ENCODE measurements around the gene TXNRD2.

The TXNRD2 gene

DNA sequence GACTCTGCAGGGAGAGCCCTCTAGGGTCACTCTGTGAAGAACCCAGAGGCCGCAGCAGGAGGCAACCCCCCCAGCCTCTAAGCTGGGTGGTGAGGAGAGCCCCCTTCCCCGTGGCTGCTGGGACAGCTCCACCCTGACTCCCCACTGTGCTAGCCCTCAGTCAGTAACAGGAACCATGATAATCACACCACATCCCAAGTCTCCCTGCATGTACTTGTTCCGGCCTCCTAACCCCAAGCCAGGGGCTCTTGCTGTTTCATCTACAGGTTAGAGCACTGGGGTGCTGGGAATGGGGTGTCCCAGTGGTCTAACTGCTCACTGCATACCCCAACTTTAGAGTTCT, 48.1 kb upstream of the TXNRD2 start:
- H3K27ac ChIP-seq (replicated peaks; ENCODE audit: low read length), result no peak overlapping the region
- no peak overlapping the region for H2BK12ac ChIP-seq (ENCODE audit: low read length)
- no peaks in the 10 kb centered on the region for H3K9me3 ChIP-seq (replicated peaks in 1 of 2; ENCODE audit: control insufficient read depth in 2 of 2, insufficient read depth in 1 of 2, low read depth in 1 of 2, low read length in 2 of 2)
- peak overlapping the region; percentile 50 for H2AK5ac ChIP-seq (ENCODE audit: low read depth, low read length)
- H3K4me2 ChIP-seq (ENCODE audit: insufficient read depth, low read length, poor library complexity, severe bottlenecking), result no peak overlapping the region
- H3K14ac ChIP-seq (ENCODE audit: low read length), result no peak overlapping the region
- H3K4me3 ChIP-seq (ENCODE audit: low read length in 2 of 2), result no peak overlapping the region
- no peak overlapping the region for H3K4ac ChIP-seq (ENCODE audit: low read length)
- no peaks in the 10 kb centered on the region for H3K27me3 ChIP-seq (ENCODE audit: control insufficient read depth in 3 of 3, insufficient read depth in 3 of 3, low read depth in 1 of 3, low read length in 3 of 3)
- H3K18ac ChIP-seq (ENCODE audit: low read length), result no peak overlapping the region
- H2AFZ ChIP-seq (ENCODE audit: low read length), result no peak overlapping the region
- no peak overlapping the region for H2BK15ac ChIP-seq (ENCODE audit: low read length)
- peaks cover 17% of the 10 kb centered on the region for H3K79me1 ChIP-seq (ENCODE audit: low read depth, low read length)
- H4K91ac ChIP-seq (ENCODE audit: low read depth, low read length, poor library complexity), result no peak overlapping the region
- peak overlapping the region; percentile 77 for H3K23ac ChIP-seq (ENCODE audit: low read depth, low read length, poor library complexity)
- peaks cover 19% of the 10 kb centered on the region in 2 donors for H3K4me1 ChIP-seq (ENCODE audit: control insufficient read depth in 2 of 2, insufficient read depth in 1 of 2, low read depth in 1 of 2, low read length in 2 of 2)
- no peak overlapping the region for H3K9ac ChIP-seq (ENCODE audit: low read depth, low read length, poor library complexity)
- WGBS, 2 donors (ENCODE audit: extremely low coverage in 2 of 2, insufficient read length in 2 of 2, insufficient replicate concordance in 1 of 2), result no CpG with 5 or more reads among the region's 3 CpGs
- H2BK5ac ChIP-seq (ENCODE audit: low read length), result peak overlapping the region; percentile 39
- no peak overlapping the region for H2BK120ac ChIP-seq (ENCODE audit: low read depth, low read length)
- no peak overlapping the region for H4K8ac ChIP-seq (ENCODE audit: low read depth, low read length)
- DNase-seq (ENCODE audit: low spot score), result no peak
- peaks cover under 1 to 7% of the 10 kb centered on the region in 2 donors for H3K36me3 ChIP-seq (replicated peaks in 1 of 2; ENCODE audit: control insufficient read depth in 2 of 2, insufficient read depth in 2 of 2, low read length in 2 of 2)

DNA sequence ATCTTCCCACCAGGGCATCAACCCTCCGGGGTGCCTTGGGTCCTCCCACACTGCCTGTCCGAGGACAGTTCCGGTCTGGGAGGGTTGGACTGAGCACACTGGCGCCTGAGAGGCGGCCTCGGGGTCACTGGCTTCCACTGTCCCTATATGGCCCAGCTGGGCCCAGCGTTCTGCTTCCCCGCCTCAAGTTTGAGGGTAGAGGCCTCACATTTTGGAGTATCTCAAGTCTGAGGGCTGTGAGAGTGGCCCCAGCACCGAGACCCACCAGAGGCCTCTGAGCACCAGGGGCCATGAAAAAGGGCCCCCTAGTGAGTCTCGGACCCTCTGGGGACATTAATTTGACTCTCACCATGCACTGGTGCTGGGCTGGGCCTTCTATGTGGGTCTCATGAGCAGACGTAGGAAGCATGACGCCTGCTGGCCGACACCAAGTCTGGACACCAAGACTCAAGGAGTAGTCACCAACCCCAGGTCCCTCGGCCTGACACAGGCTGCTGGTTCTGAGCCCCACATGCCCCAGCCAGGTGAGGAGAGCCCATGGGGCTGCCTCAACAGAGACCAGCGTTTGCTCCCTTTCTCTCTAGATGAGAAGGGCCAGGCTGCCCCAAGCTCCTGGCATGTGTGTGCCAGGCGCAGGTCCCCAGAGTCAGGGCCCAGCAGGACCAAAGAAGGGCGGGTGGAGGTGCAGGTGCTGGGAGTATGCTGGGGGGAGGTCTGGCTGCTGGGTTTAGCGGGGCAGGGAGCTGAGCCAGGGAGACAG, 47.5 kb upstream of the TXNRD2 start:
- no peak overlapping the region for H2AFZ ChIP-seq (ENCODE audit: low read length)
- H3K14ac ChIP-seq (ENCODE audit: low read length), result peak overlapping the region; percentile 67
- H2BK15ac ChIP-seq (ENCODE audit: low read length), result no peak overlapping the region
- peak overlapping the region; percentile 17 for H3K18ac ChIP-seq (ENCODE audit: low read length)
- no peak overlapping the region for H3K4me3 ChIP-seq (ENCODE audit: low read length in 2 of 2)
- peak overlapping the region; percentile 68 for H2AK5ac ChIP-seq (ENCODE audit: low read depth, low read length)
- H3K79me1 ChIP-seq (ENCODE audit: low read depth, low read length), result peaks cover 20% of the 10 kb centered on the region
- no peaks in the 10 kb centered on the region for H3K27me3 ChIP-seq (ENCODE audit: control insufficient read depth in 3 of 3, insufficient read depth in 3 of 3, low read depth in 1 of 3, low read length in 3 of 3)
- H2BK5ac ChIP-seq (ENCODE audit: low read length), result peak overlapping the region; percentile 39
- H2BK12ac ChIP-seq (ENCODE audit: low read length), result no peak overlapping the region
- H3K27ac ChIP-seq (replicated peaks; ENCODE audit: low read length), result no peak overlapping the region
- no peak overlapping the region for H3K4ac ChIP-seq (ENCODE audit: low read length)
- peaks cover 2 to 7% of the 10 kb centered on the region in 2 donors for H3K36me3 ChIP-seq (replicated peaks in 1 of 2; ENCODE audit: control insufficient read depth in 2 of 2, insufficient read depth in 2 of 2, low read length in 2 of 2)
- DNase-seq (ENCODE audit: low spot score), result no peak
- peak overlapping the region; percentile 77 for H3K23ac ChIP-seq (ENCODE audit: low read depth, low read length, poor library complexity)
- no peak overlapping the region for H3K9ac ChIP-seq (ENCODE audit: low read depth, low read length, poor library complexity)
- no peak overlapping the region for H3K4me2 ChIP-seq (ENCODE audit: insufficient read depth, low read length, poor library complexity, severe bottlenecking)
- H3K9me3 ChIP-seq (replicated peaks in 1 of 2; ENCODE audit: control insufficient read depth in 2 of 2, insufficient read depth in 1 of 2, low read depth in 1 of 2, low read length in 2 of 2), result no peaks in the 10 kb centered on the region
- no peak overlapping the region for H4K8ac ChIP-seq (ENCODE audit: low read depth, low read length)
- H3K4me1 ChIP-seq (ENCODE audit: control insufficient read depth in 2 of 2, insufficient read depth in 1 of 2, low read depth in 1 of 2, low read length in 2 of 2), result peaks cover 22% of the 10 kb centered on the region in 2 donors
- no peak overlapping the region for H4K91ac ChIP-seq (ENCODE audit: low read depth, low read length, poor library complexity)
- H2BK120ac ChIP-seq (ENCODE audit: low read depth, low read length), result no peak overlapping the region
- WGBS, 2 donors (ENCODE audit: extremely low coverage in 2 of 2, insufficient read length in 2 of 2, insufficient replicate concordance in 1 of 2), result no CpG with 5 or more reads among the region's 18 CpGs

DNA sequence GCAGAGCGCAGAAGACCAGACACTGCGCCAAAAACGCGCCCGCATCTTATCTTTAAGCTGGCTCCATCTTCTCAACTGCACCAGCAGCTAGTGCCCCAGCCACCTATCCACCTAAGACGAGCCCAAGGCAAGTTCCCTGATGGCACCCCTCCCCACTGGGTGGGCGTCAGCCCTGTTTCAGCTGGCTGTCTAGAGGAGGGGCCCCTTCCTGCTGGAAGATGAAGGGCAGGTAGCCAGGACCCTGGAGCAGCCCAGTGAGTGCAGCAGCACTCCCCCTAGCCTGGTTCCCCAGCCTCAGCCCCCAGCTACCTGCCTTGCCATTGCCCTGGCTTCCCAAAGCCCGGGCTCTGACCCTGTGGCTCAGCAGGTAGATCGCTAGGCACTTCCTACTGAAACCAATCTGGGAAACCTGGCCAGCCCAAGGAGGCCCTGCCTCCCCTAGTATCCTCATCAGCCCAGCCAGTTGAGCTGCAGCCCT, 46.8 kb upstream of the TXNRD2 start:
- peaks cover 20% of the 10 kb centered on the region for H3K79me1 ChIP-seq (ENCODE audit: low read depth, low read length)
- peak overlapping the region; percentile 34 for H3K23ac ChIP-seq (ENCODE audit: low read depth, low read length, poor library complexity)
- H2AK5ac ChIP-seq (ENCODE audit: low read depth, low read length), result peak overlapping the region; percentile 95
- H3K4me1 ChIP-seq (ENCODE audit: control insufficient read depth in 2 of 2, insufficient read depth in 1 of 2, low read depth in 1 of 2, low read length in 2 of 2), result peaks cover 22 to 23% of the 10 kb centered on the region in 2 donors
- H3K4me3 ChIP-seq (ENCODE audit: low read length in 2 of 2), result no peak overlapping the region
- H2BK5ac ChIP-seq (ENCODE audit: low read length), result peak overlapping the region; percentile 22
- H3K4me2 ChIP-seq (ENCODE audit: insufficient read depth, low read length, poor library complexity, severe bottlenecking), result no peak overlapping the region
- peak overlapping the region; percentile 46 for H2BK12ac ChIP-seq (ENCODE audit: low read length)
- no peak overlapping the region for H3K9ac ChIP-seq (ENCODE audit: low read depth, low read length, poor library complexity)
- H3K36me3 ChIP-seq (replicated peaks in 1 of 2; ENCODE audit: control insufficient read depth in 2 of 2, insufficient read depth in 2 of 2, low read length in 2 of 2), result peaks cover 2 to 10% of the 10 kb centered on the region in 2 donors
- H2BK120ac ChIP-seq (ENCODE audit: low read depth, low read length), result no peak overlapping the region
- no peak overlapping the region for H3K27ac ChIP-seq (replicated peaks; ENCODE audit: low read length)
- H4K91ac ChIP-seq (ENCODE audit: low read depth, low read length, poor library complexity), result no peak overlapping the region
- H3K18ac ChIP-seq (ENCODE audit: low read length), result peak overlapping the region; percentile 35
- H2BK15ac ChIP-seq (ENCODE audit: low read length), result peak overlapping the region; percentile 89
- H4K8ac ChIP-seq (ENCODE audit: low read depth, low read length), result no peak overlapping the region
- DNase-seq (ENCODE audit: low spot score), result no peak
- no peak overlapping the region for H2AFZ ChIP-seq (ENCODE audit: low read length)
- no peak overlapping the region for H3K4ac ChIP-seq (ENCODE audit: low read length)
- no peaks in the 10 kb centered on the region for H3K27me3 ChIP-seq (ENCODE audit: control insufficient read depth in 3 of 3, insufficient read depth in 3 of 3, low read depth in 1 of 3, low read length in 3 of 3)
- WGBS, 2 donors (ENCODE audit: extremely low coverage in 2 of 2, insufficient read length in 2 of 2, insufficient replicate concordance in 1 of 2), result no CpG with 5 or more reads among the region's 9 CpGs
- H3K14ac ChIP-seq (ENCODE audit: low read length), result no peak overlapping the region
- no peaks in the 10 kb centered on the region for H3K9me3 ChIP-seq (replicated peaks in 1 of 2; ENCODE audit: control insufficient read depth in 2 of 2, insufficient read depth in 1 of 2, low read depth in 1 of 2, low read length in 2 of 2)

DNA sequence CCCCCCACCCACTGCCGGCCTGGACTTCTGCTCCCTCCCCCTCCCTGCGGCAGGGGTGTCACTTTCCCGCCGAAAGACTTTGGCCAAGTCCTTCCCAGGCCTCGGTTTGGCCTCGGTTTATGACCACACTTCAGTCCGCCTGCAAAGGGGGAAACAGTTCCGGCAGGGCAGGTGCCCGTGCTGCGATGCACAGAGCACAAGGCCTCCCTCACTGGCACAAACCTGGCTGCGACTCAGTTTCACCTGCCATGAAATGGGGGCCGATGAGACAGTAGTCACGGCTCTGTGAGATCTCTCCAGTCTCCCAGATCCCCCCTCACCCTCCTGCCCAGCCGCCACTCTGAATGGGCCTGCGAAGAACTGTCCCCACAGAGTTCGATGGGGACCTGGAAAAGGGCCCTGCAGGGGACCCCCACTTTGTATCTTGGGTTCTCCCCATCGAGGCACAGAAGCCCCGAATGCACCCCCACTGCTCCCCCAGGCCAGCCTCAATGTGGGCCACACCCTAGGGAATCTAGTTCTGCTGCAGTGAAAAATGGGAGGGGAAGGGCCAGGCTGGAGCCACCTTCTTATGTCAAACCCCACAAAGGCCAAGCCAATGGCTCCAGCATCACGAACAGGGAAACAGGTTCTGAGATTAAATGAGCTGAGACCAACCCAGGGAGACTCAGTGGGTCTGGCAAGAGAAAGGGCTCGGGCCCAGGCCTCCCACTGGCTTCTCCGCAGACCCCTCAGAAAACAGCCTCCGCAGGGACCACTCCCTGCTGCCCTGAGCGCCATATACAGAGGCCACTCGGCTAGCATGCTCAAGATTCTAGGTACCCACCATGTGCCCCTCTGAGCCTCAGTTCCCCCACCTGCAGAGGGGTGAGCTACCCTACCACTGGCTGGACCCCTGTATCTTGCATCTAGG, 46.0 kb upstream of the TXNRD2 start:
- peak overlapping the region; percentile 95 for H2AK5ac ChIP-seq (ENCODE audit: low read depth, low read length)
- no peak overlapping the region for H3K14ac ChIP-seq (ENCODE audit: low read length)
- no peak overlapping the region for H3K4ac ChIP-seq (ENCODE audit: low read length)
- H3K4me2 ChIP-seq (ENCODE audit: insufficient read depth, low read length, poor library complexity, severe bottlenecking), result no peak overlapping the region
- H2BK12ac ChIP-seq (ENCODE audit: low read length), result peak overlapping the region; percentile 46
- H4K91ac ChIP-seq (ENCODE audit: low read depth, low read length, poor library complexity), result no peak overlapping the region
- H3K9me3 ChIP-seq (replicated peaks in 1 of 2; ENCODE audit: control insufficient read depth in 2 of 2, insufficient read depth in 1 of 2, low read depth in 1 of 2, low read length in 2 of 2), result no peaks in the 10 kb centered on the region
- H3K27me3 ChIP-seq (ENCODE audit: control insufficient read depth in 3 of 3, insufficient read depth in 3 of 3, low read depth in 1 of 3, low read length in 3 of 3), result no peaks in the 10 kb centered on the region
- peak overlapping the region; percentile 20 for H4K8ac ChIP-seq (ENCODE audit: low read depth, low read length)
- H3K36me3 ChIP-seq (replicated peaks in 1 of 2; ENCODE audit: control insufficient read depth in 2 of 2, insufficient read depth in 2 of 2, low read length in 2 of 2), result peaks cover 4 to 14% of the 10 kb centered on the region in 2 donors
- H2AFZ ChIP-seq (ENCODE audit: low read length), result peak overlapping the region; percentile 59
- H3K79me1 ChIP-seq (ENCODE audit: low read depth, low read length), result peaks cover 25% of the 10 kb centered on the region
- WGBS, 2 donors (ENCODE audit: extremely low coverage in 2 of 2, insufficient read length in 2 of 2, insufficient replicate concordance in 1 of 2), result no CpG with 5 or more reads among the region's 24 CpGs
- no peak overlapping the region for H3K23ac ChIP-seq (ENCODE audit: low read depth, low read length, poor library complexity)
- H3K18ac ChIP-seq (ENCODE audit: low read length), result peak overlapping the region; percentile 35
- H2BK5ac ChIP-seq (ENCODE audit: low read length), result no peak overlapping the region
- H3K9ac ChIP-seq (ENCODE audit: low read depth, low read length, poor library complexity), result peak overlapping the region; percentile 65
- peak overlapping the region; percentile 88 for H2BK120ac ChIP-seq (ENCODE audit: low read depth, low read length)
- peaks cover 22 to 23% of the 10 kb centered on the region in 2 donors for H3K4me1 ChIP-seq (ENCODE audit: control insufficient read depth in 2 of 2, insufficient read depth in 1 of 2, low read depth in 1 of 2, low read length in 2 of 2)
- no peak for DNase-seq (ENCODE audit: low spot score)
- H3K27ac ChIP-seq (replicated peaks; ENCODE audit: low read length), result peak overlapping the region; percentile 36
- peak overlapping the region in 1 of 2 donors; percentile 24 for H3K4me3 ChIP-seq (ENCODE audit: low read length in 2 of 2)
- peak overlapping the region; percentile 89 for H2BK15ac ChIP-seq (ENCODE audit: low read length)

Measured in neuronal stem cell (in vitro differentiated cells).